WTC11 (cell line): ENCODE data around the gene ATRIP. TPM values are rescaled to one million over a fixed set of nuclear protein-coding genes. Genes with fewer than 3 reads are reported as not detected.

Experiments used
- ATAC-seq: fragments of 200-7000 bp; cut with Tn5 transposase; 2 replicates; pipeline ENCODE4 v1.10.0; 2021; ENCODE audit warnings: mild to moderate bottlenecking, moderate library complexity
- CTCF ChIA-PET: fragments of 300-600 bp; sonication (Branson Sonifier 250); formaldehyde crosslinking; loops from one replicate; lab custom pipeline; 2021; ENCODE audit warnings: antibody characterized with exemption; lab: Charles Lee
- POLR2A ChIA-PET: fragments of 350-600 bp; sonication (Branson Sonifier 250); formaldehyde crosslinking; loops from one replicate; lab custom pipeline; 2021; ENCODE audit warnings: antibody characterized with exemption; lab: Charles Lee
- DNase-seq: peaks from one replicate; pipeline ENCODE4 v3.0.0; 2021; ENCODE audit warnings: low spot score
- H3K27ac Mint-ChIP-seq: 2 replicates; pipeline ENCODE4 v1.8.0; 2021; ENCODE audit warnings: mixed read lengths
- H3K27me3 Mint-ChIP-seq: 2 replicates; pipeline ENCODE4 v1.8.0; 2021; ENCODE audit warnings: low read depth, mild to moderate bottlenecking, moderate library complexity, mixed read lengths
- H3K36me3 Mint-ChIP-seq: 2 replicates; pipeline ENCODE4 v1.8.0; 2021; ENCODE audit warnings: mixed read lengths
- H3K4me1 Mint-ChIP-seq: 2 replicates; pipeline ENCODE4 v1.8.0; 2022; ENCODE audit warnings: mixed read lengths
- H3K4me3 Mint-ChIP-seq: 2 replicates; pipeline ENCODE4 v1.8.0; 2021; ENCODE audit warnings: mild to moderate bottlenecking, moderate library complexity, mixed read lengths
- H3K9me3 Mint-ChIP-seq: 2 replicates; pipeline ENCODE4 v1.8.0; 2021; ENCODE audit warnings: mixed read lengths
- ATF1 ChIP-seq: sonication (generic); formaldehyde crosslinking; IDR thresholded peaks from 2 replicates; pipeline ENCODE4 v1.8.1; 2023; ENCODE audit warnings: mild to moderate bottlenecking, moderate library complexity, missing genetic modification reagents
- IRF2 ChIP-seq: sonication (generic); formaldehyde crosslinking; IDR thresholded peaks from 2 replicates; pipeline ENCODE4 v1.8.0; 2022; ENCODE audit warnings: low read depth, missing genetic modification reagents, borderline replicate concordance
- JUN ChIP-seq: sonication (generic); formaldehyde crosslinking; IDR thresholded peaks from 2 replicates; pipeline ENCODE4 v1.8.0; 2023; ENCODE audit warnings: mild to moderate bottlenecking, missing genetic modification reagents
- NFYB ChIP-seq: sonication (generic); formaldehyde crosslinking; conservative IDR thresholded peaks from 2 replicates; pipeline ENCODE4 v1.8.0; 2022; ENCODE audit warnings: low read depth, missing genetic modification reagents
- NR1H2 ChIP-seq: sonication (generic); formaldehyde crosslinking; IDR thresholded peaks from 2 replicates; pipeline ENCODE4 v1.9.0; 2021; ENCODE audit warnings: mild to moderate bottlenecking, moderate library complexity, missing genetic modification reagents
- TEAD4 ChIP-seq: sonication (generic); formaldehyde crosslinking; IDR thresholded peaks from 2 replicates; pipeline ENCODE4 v1.8.0; 2022; ENCODE audit warnings: mild to moderate bottlenecking, missing genetic modification reagents
- ZNF396 ChIP-seq: fragments of 250-450 bp; sonication (Bioruptor Pico); IDR thresholded peaks from 2 replicates; pipeline ENCODE4 v1.8.0; 2021; ENCODE audit warnings: mild to moderate bottlenecking, moderate library complexity, borderline replicate concordance
- ZNF416 ChIP-seq: fragments of 250-450 bp; sonication (Bioruptor Pico); IDR thresholded peaks from 2 replicates; pipeline ENCODE4 v1.9.0; 2021; ENCODE audit warnings: mild to moderate bottlenecking, inconsistent platforms
- ZNF423 ChIP-seq: fragments of 250-450 bp; sonication (Bioruptor Pico); IDR thresholded peaks from 2 replicates; pipeline ENCODE4 v2.1.2; 2022; ENCODE audit warnings: mild to moderate bottlenecking, moderate library complexity
- ZNF671 ChIP-seq: fragments of 250-450 bp; sonication (Bioruptor Pico); IDR thresholded peaks from 2 replicates; pipeline ENCODE4 v1.8.0; 2021; ENCODE audit warnings: mild to moderate bottlenecking
- total RNA-seq: library from RNA; stranded (reverse); gene quantifications from 3 replicates; pipeline ENCODE4 v1.2.3, GENCODE V29; 2021
- TF ChIP-seq, protein P1 (sequence below): sonication (generic); formaldehyde crosslinking; IDR thresholded peaks from 2 replicates; pipeline ENCODE4 v1.8.1; 2023; ENCODE audit warnings: mild to moderate bottlenecking, missing genetic modification reagents
- TF ChIP-seq, protein P2 (sequence below): fragments of 250-450 bp; sonication (Bioruptor Pico); IDR thresholded peaks from 2 replicates; pipeline ENCODE4 v1.9.0; 2021; ENCODE audit warnings: moderate library complexity, mild to moderate bottlenecking, inconsistent platforms, borderline replicate concordance
- TF ChIP-seq, protein P3 (sequence below): sonication (generic); formaldehyde crosslinking; IDR thresholded peaks from 2 replicates; pipeline ENCODE4 v1.8.0; 2022; ENCODE audit warnings: mild to moderate bottlenecking, missing genetic modification reagents
- TF ChIP-seq, protein P4 (sequence below): sonication (generic); formaldehyde crosslinking; IDR thresholded peaks from 2 replicates; pipeline ENCODE4 v1.8.0; 2022; ENCODE audit warnings: mild to moderate bottlenecking, missing genetic modification reagents
- TF ChIP-seq, protein P5 (sequence below): sonication (generic); formaldehyde crosslinking; IDR thresholded peaks from 2 replicates; pipeline ENCODE4 v1.8.1; 2023; ENCODE audit warnings: mild to moderate bottlenecking, missing genetic modification reagents, borderline replicate concordance
- TF ChIP-seq, protein P6 (sequence below): sonication (generic); formaldehyde crosslinking; conservative IDR thresholded peaks from 2 replicates; pipeline ENCODE4 v1.8.1; 2023; ENCODE audit warnings: mild to moderate bottlenecking, low read depth, missing genetic modification reagents, moderate library complexity
- TF ChIP-seq, protein P7 (sequence below): fragments of 250-450 bp; sonication (Bioruptor Pico); conservative IDR thresholded peaks from 2 replicates; pipeline ENCODE4 v1.9.0; 2021; ENCODE audit warnings: mild to moderate bottlenecking

The ATRIP gene
- total RNA-seq, 1 experiment from 2014 or later = 18.2 TPM

DNA sequence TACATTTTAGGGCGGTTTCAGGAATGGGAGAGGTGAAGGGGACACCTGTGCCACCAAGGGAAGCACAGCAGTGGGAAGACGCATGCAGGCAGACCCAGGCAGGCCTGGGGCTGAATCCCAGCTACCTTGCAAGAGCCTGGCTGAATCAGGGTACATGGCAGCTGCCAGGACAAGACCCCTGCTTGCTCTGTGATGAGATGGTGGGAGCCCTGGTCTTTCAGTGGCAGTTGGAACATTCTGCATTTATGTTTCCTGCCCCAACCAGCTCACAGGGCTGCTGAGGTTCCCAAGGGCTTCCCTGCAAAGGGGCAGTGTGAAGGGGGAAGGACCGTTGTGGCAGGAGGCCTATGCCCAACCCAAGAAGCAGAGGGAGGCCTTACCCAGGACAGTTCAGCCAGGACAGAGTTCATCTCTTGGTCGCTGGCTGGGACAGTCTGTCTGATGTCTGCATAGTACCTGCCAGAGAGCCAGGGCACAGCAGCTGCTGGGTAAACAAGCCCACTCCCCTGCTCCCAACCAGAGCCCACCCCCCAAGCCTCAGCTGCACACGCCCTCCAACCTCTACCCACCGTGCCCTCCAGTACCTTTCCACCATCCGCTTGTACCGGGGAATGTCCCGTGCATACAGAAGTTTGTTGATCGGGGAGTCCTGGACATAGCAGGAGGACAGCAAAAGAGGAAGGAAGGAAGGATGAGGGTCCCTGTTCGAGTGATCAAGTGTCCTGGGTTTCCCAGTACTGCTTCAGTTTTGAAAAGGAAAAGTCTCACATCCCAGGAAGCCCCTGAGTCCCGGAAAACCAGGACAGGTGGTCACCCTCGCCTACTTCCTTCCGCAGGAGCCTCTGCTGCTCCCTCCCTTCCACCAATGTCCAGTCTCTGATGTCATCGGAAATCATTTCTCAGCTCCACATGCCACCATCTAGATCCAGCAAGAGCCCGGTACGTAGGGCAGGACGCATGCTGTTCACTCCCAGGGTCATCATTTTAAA is 39.8 kb upstream of the ATRIP start (continued):
- TF ChIP-seq, protein P1, sequence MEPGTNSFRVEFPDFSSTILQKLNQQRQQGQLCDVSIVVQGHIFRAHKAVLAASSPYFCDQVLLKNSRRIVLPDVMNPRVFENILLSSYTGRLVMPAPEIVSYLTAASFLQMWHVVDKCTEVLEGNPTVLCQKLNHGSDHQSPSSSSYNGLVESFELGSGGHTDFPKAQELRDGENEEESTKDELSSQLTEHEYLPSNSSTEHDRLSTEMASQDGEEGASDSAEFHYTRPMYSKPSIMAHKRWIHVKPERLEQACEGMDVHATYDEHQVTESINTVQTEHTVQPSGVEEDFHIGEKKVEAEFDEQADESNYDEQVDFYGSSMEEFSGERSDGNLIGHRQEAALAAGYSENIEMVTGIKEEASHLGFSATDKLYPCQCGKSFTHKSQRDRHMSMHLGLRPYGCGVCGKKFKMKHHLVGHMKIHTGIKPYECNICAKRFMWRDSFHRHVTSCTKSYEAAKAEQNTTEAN = no peak

DNA sequence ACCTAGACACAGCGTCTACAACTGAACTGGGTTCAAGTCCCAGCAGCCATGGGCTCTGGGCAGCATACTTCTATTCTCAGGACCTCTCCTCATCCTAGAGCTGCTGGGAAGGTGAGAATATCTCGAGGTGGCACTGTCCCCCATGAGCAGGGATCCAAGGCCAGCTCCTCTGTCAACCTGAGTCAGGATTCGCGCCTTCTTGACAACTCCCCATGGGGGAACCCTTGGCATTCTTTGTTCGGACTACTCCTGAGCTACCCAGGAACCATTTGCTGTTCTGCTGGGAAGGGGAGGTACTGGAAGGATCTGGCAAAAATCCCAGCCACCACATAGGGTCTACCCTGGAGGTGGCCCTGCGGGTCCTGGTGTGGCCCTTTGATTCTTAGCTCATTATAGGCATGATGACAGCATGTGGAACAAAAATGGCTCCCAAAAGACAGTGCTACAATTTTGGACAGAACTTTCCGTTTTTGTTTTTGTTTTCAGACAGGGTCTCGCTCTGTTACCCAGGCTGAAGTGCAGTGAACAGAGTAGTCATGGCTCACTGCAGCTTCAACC is 38.9 kb upstream of the ATRIP start:
- H3K4me3 Mint-ChIP-seq = no peak overlapping the region
- H3K9me3 Mint-ChIP-seq = no peaks in the 10 kb centered on the region
- ATAC-seq = no peak
- DNase-seq = no peak
- H3K36me3 Mint-ChIP-seq = peaks cover 74% of the 10 kb centered on the region
- ChIA-PET POLR2A (interaction anchor here (1.4 kb wide), 1 partner anchor 24 kb away, joined by 5 read pairs; no protein-coding TSS in a partner anchor), CTCF (interaction anchor here (0.6 to 3.9 kb wide), 9 partner anchors 9 to 574 kb away, joined by 3 to 49 read pairs (median 5); partner anchors contain the start of genes CCDC51, PLXNB1, SLC26A6 and TMA7)
- no peak overlapping the region for H3K27ac Mint-ChIP-seq
- TF ChIP-seq, protein P2, sequence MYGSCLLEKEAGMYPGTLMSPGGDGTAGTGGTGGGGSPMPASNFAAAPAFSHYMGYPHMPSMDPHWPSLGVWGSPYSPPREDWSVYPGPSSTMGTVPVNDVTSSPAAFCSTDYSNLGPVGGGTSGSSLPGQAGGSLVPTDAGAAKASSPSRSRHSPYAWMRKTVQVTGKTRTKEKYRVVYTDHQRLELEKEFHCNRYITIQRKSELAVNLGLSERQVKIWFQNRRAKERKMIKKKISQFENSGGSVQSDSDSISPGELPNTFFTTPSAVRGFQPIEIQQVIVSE = no peak
- TF ChIP-seq, protein P3, sequence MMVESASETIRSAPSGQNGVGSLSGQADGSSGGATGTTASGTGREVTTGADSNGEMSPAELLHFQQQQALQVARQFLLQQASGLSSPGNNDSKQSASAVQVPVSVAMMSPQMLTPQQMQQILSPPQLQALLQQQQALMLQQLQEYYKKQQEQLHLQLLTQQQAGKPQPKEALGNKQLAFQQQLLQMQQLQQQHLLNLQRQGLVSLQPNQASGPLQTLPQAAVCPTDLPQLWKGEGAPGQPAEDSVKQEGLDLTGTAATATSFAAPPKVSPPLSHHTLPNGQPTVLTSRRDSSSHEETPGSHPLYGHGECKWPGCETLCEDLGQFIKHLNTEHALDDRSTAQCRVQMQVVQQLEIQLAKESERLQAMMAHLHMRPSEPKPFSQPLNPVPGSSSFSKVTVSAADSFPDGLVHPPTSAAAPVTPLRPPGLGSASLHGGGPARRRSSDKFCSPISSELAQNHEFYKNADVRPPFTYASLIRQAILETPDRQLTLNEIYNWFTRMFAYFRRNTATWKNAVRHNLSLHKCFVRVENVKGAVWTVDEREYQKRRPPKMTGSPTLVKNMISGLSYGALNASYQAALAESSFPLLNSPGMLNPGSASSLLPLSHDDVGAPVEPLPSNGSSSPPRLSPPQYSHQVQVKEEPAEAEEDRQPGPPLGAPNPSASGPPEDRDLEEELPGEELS = no peak
- TF ChIP-seq, protein P4, sequence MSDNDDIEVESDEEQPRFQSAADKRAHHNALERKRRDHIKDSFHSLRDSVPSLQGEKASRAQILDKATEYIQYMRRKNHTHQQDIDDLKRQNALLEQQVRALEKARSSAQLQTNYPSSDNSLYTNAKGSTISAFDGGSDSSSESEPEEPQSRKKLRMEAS (CRISPR knock-in tag) = no peak
- TF ChIP-seq NFYB (no peak), ATF1 (CRISPR knock-in tag) (no peak), ZNF423 (no peak), IRF2 (CRISPR knock-in tag) (no peak), JUN (no peak), NR1H2 (no peak), ZNF396 (CRISPR knock-in tag) (no peak), ZNF416 (CRISPR knock-in tag) (no peak), TEAD4 (CRISPR knock-in tag) (no peak), ZNF671 (no peak)
- TF ChIP-seq, protein P5, sequence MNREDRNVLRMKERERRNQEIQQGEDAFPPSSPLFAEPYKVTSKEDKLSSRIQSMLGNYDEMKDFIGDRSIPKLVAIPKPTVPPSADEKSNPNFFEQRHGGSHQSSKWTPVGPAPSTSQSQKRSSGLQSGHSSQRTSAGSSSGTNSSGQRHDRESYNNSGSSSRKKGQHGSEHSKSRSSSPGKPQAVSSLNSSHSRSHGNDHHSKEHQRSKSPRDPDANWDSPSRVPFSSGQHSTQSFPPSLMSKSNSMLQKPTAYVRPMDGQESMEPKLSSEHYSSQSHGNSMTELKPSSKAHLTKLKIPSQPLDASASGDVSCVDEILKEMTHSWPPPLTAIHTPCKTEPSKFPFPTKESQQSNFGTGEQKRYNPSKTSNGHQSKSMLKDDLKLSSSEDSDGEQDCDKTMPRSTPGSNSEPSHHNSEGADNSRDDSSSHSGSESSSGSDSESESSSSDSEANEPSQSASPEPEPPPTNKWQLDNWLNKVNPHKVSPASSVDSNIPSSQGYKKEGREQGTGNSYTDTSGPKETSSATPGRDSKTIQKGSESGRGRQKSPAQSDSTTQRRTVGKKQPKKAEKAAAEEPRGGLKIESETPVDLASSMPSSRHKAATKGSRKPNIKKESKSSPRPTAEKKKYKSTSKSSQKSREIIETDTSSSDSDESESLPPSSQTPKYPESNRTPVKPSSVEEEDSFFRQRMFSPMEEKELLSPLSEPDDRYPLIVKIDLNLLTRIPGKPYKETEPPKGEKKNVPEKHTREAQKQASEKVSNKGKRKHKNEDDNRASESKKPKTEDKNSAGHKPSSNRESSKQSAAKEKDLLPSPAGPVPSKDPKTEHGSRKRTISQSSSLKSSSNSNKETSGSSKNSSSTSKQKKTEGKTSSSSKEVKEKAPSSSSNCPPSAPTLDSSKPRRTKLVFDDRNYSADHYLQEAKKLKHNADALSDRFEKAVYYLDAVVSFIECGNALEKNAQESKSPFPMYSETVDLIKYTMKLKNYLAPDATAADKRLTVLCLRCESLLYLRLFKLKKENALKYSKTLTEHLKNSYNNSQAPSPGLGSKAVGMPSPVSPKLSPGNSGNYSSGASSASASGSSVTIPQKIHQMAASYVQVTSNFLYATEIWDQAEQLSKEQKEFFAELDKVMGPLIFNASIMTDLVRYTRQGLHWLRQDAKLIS (CRISPR knock-in tag) = no peak
- TF ChIP-seq, protein P6, sequence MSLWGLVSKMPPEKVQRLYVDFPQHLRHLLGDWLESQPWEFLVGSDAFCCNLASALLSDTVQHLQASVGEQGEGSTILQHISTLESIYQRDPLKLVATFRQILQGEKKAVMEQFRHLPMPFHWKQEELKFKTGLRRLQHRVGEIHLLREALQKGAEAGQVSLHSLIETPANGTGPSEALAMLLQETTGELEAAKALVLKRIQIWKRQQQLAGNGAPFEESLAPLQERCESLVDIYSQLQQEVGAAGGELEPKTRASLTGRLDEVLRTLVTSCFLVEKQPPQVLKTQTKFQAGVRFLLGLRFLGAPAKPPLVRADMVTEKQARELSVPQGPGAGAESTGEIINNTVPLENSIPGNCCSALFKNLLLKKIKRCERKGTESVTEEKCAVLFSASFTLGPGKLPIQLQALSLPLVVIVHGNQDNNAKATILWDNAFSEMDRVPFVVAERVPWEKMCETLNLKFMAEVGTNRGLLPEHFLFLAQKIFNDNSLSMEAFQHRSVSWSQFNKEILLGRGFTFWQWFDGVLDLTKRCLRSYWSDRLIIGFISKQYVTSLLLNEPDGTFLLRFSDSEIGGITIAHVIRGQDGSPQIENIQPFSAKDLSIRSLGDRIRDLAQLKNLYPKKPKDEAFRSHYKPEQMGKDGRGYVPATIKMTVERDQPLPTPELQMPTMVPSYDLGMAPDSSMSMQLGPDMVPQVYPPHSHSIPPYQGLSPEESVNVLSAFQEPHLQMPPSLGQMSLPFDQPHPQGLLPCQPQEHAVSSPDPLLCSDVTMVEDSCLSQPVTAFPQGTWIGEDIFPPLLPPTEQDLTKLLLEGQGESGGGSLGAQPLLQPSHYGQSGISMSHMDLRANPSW (CRISPR knock-in tag) = no peak
- TF ChIP-seq, protein P1 = no peak
- TF ChIP-seq, protein P7, sequence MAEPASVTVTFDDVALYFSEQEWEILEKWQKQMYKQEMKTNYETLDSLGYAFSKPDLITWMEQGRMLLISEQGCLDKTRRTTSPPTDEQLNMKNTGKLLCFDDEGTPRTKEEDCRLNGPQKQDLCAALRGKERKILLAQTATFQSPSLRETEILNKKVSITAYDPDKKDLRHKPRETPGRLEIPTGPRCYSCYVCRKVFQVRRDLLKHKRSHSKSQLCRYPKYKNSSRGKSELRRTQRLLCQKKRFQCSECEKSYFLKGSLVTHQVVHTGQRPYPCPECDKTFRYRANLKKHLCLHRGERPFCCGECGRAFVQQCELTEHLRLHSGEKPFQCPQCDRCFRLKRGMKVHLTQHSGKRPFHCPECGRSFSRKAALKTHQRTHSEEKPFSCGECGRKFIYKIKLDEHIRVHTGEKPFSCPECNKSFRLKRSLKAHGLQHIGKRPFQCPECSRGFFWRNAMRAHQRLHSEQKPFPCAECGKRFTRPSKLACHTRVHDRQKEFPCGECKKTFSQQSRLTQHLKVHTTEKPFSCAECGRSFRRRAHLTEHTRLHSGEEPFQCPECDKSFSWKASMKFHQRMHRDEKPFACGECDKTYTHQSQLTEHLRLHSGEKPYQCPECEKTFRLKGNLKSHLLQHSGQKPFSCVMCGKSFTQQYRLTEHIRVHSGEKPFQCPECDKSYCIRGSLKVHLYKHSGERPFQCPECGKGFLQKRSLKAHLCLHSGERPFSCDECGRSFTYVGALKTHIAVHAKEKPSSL (CRISPR knock-in tag) = no peak
- H3K27me3 Mint-ChIP-seq = no peaks in the 10 kb centered on the region
- no peaks in the 10 kb centered on the region for H3K4me1 Mint-ChIP-seq
